ENCODE results near the gene WASF2.

GRCh38 chr1:27538793-27539192 lies 48.8 kb upstream of the WASF2 start:
- TF ChIP-seq CTCF (IDR thresholded peaks at IDR 0.05) (no peak), POLR2A (IDR thresholded peaks at IDR 0.05) (no peak)

Measured in esophagus squamous epithelium (tissue), 4 donors.